Activated T-helper 2 cell treated with anti-CD3 and anti-CD28 coated beads, Interferon-gamma antibody, Interleukin-2, Interleukin-4, amounts not matched to agents 10 μg/mL and 5 μg/mL and 100 μg/mL, durations not matched to agents 14 hours and 24 hours and 36 hours (primary cell): ENCODE data around the gene PTPRD. TPM values are rescaled to one million over a fixed set of nuclear protein-coding genes. Genes with fewer than 3 reads are reported as not detected.

Source experiments
- DNase-seq: peaks from one replicate; pipeline ENCODE4 v3.0.0; 2021; ENCODE audit warnings: low spot score
- H3K27ac Mint-ChIP-seq: one replicate; pipeline ENCODE4 v1.8.0; 2021; ENCODE audit warnings: mixed read lengths
- H3K27me3 Mint-ChIP-seq: one replicate; pipeline ENCODE4 v1.8.0; 2021; ENCODE audit warnings: low read depth, mixed read lengths
- H3K36me3 Mint-ChIP-seq: one replicate; pipeline ENCODE4 v1.8.0; 2021; ENCODE audit warnings: low read depth, mixed read lengths
- H3K4me1 Mint-ChIP-seq: one replicate; pipeline ENCODE4 v1.8.0; 2021; ENCODE audit warnings: low read depth, mixed read lengths
- H3K4me3 Mint-ChIP-seq: one replicate; pipeline ENCODE4 v1.8.0; 2021; ENCODE audit warnings: low read depth, mild to moderate bottlenecking, moderate library complexity, mixed read lengths
- H3K9me3 Mint-ChIP-seq: one replicate; pipeline ENCODE4 v1.8.0; 2021; ENCODE audit warnings: mixed read lengths
- intact Hi-C: fragments of 100-400 bp; cut with micrococcal nuclease; formaldehyde crosslinking; loops from one replicate; pipeline ENCODE4 v1.15.1; 2023
- total RNA-seq: library from RNA; stranded (reverse); gene quantifications from 2 replicates; pipeline ENCODE4 v1.2.3, GENCODE V29; 2022

PTPRD gene
- total RNA-seq, 1 donor from 2014 or later = 1.5 TPM

DNA sequence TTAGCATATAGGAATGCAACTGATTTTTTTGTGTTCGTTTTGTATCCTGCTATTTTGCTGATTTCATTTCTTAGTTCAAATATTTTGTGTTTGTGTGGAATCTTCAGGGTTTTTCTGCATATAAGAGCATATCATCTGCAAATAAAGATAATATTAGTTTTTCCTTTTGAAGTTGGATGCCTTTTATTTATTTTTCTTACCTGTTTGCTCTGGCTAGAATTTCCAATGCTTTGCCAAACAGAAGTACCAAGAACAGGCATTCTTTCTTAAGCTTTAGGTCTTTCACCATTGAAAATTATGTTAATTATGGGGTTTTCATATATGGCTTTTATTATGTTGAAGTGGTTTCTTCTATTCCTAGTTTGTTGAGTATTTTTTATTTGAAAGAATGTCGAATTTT lies 2308.1 kb downstream of the PTPRD start:
- no peaks in the 10 kb centered on the region for H3K27me3 Mint-ChIP-seq
- H3K4me1 Mint-ChIP-seq = no peaks in the 10 kb centered on the region
- DNase-seq = no peak
- intact Hi-C loops = no loop called here
- no peaks in the 10 kb centered on the region for H3K36me3 Mint-ChIP-seq
- H3K4me3 Mint-ChIP-seq = no peak overlapping the region
- no peak overlapping the region for H3K27ac Mint-ChIP-seq
- H3K9me3 Mint-ChIP-seq = peaks cover 19% of the 10 kb centered on the region

DNA sequence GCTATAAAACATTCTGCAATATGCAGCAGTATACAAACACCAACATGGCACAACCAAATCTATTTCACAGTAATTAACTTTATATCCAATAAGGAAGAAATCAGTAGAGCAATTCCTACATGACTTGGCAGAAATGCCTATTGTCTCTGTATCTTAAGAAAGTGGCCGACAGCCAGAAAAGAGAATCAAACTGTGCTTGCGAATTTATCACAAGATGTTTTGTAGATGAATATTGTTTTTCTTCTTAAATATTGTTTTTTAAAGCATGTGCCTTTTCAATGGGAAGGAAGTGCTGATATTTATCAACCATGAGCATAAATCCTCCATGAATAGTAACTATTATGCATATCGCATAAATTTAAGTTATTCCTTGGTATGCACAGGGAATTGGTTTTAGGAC lies 2311.5 kb downstream of the PTPRD start:
- no peaks in the 10 kb centered on the region for H3K4me1 Mint-ChIP-seq
- no peak overlapping the region for H3K27ac Mint-ChIP-seq
- intact Hi-C loops = no loop called here
- DNase-seq = no peak
- no peak overlapping the region for H3K4me3 Mint-ChIP-seq
- H3K36me3 Mint-ChIP-seq = no peaks in the 10 kb centered on the region
- peaks cover 12% of the 10 kb centered on the region for H3K9me3 Mint-ChIP-seq
- H3K27me3 Mint-ChIP-seq = no peaks in the 10 kb centered on the region

DNA sequence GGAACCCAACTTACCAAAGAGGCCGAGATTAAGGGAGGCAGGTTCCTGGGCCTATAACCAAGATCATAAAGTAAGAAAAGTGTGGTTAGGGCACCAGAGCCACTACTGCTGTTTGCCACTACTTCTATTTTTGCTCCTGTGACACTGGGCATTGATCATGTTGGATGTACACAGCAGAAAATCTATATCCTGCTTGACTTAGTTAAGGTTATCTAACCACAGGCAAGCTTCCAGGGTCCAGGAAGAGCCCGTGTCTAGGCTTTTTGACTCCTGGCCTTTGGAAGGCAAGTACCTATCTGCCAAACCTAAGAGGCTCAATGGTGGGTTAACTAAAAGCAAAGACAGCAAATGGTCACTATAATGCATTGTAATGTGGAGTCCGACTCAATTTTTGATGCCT lies 2315.8 kb downstream of the PTPRD start:
- Mint-ChIP-seq H3K4me1 (no peaks in the 10 kb centered on the region), H3K36me3 (no peaks in the 10 kb centered on the region), H3K4me3 (no peak overlapping the region), H3K27me3 (no peaks in the 10 kb centered on the region), H3K9me3 (peaks cover 4% of the 10 kb centered on the region), H3K27ac (no peak overlapping the region)
- intact Hi-C loops = no loop called here
- no peak for DNase-seq

DNA sequence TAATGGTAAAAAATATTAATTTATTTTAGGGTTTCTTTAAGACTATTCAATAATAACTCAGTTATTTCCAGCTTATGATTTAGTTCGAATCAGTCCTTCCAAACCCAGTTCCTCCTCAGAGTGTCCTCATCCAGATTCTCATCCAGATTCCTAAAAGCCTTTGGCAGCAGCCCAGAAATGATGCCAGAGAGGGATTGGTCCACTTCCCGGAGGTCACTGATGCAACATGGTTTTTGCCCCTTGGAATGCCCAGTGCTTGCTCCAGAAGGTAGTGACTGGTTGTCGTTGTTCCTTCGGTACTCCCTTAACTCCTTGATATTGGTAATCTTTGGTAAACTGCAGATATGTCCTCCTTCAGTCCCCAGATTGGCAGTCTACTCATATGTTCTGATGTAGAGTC lies 2320.1 kb downstream of the PTPRD start:
- no peak for DNase-seq
- H3K4me1 Mint-ChIP-seq = no peaks in the 10 kb centered on the region
- H3K27me3 Mint-ChIP-seq = no peaks in the 10 kb centered on the region
- H3K27ac Mint-ChIP-seq = no peak overlapping the region
- intact Hi-C loops = no loop called here
- H3K4me3 Mint-ChIP-seq = no peak overlapping the region
- H3K9me3 Mint-ChIP-seq = peaks cover 4% of the 10 kb centered on the region
- H3K36me3 Mint-ChIP-seq = no peaks in the 10 kb centered on the region

DNA sequence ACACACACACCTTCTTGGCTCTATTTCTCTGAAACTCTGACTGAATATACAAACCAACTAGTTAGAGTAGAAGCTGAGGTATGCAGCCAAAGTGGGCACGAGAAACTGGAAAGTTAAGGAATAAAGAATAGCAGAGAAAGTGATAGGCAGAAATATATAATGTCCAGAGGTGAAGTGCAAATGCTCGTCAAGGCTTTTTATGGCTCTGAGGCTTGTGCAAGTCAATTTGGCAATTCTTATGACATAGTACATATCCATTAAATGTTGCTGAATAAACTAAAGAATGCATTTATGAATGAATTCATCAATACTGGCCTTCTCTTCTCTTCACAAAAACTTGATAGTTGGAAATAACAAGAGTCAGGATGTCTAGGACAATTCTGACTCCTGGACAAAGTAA lies 2323.1 kb downstream of the PTPRD start:
- no peak overlapping the region for H3K4me3 Mint-ChIP-seq
- no peak overlapping the region for H3K27ac Mint-ChIP-seq
- H3K9me3 Mint-ChIP-seq = peaks cover 4% of the 10 kb centered on the region
- no peaks in the 10 kb centered on the region for H3K4me1 Mint-ChIP-seq
- no peaks in the 10 kb centered on the region for H3K27me3 Mint-ChIP-seq
- intact Hi-C loops = no loop called here
- no peaks in the 10 kb centered on the region for H3K36me3 Mint-ChIP-seq
- no peak for DNase-seq

DNA sequence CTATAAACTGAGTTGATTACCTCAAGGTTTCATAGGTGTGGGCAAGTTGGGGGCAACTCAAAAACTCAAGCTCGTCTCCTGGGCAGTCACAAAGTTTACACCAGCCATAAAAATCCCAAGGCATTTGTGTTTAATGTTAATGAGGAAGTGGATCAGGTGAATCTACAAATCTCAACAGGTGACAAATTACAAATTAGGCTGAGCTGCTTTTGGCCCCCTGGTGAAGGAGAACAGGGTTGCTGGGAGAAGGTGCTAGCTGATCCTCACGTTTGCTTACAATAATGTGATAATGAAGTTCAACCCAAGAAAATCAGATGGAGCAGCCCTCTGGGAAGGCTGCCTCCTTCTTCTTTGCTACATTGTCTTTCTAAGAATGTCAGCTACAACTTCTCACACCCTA lies 2324.8 kb downstream of the PTPRD start:
- H3K4me3 Mint-ChIP-seq = no peak overlapping the region
- DNase-seq = no peak
- no peaks in the 10 kb centered on the region for H3K4me1 Mint-ChIP-seq
- no peaks in the 10 kb centered on the region for H3K9me3 Mint-ChIP-seq
- intact Hi-C loops = no loop called here
- no peak overlapping the region for H3K27ac Mint-ChIP-seq
- H3K36me3 Mint-ChIP-seq = no peaks in the 10 kb centered on the region
- H3K27me3 Mint-ChIP-seq = no peaks in the 10 kb centered on the region

DNA sequence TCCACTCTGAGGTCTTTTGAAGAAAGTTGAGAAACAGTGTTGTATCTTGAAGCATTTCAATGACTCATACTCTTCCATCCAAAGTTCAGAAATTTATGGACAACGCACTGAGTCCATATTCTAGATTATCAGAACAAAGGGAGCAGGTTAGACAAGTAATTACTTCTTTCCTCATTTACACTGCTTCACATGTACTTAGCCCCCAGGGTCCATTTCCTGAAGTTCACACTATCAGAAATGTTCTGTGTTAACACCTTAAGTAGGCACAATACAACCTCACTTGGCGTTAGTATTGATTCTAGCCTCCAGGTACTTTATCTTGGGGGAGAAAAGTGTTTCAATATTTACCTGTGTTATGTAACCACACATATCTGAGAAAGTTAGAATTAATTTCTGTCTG lies 2325.3 kb downstream of the PTPRD start:
- no peaks in the 10 kb centered on the region for H3K4me1 Mint-ChIP-seq
- no peaks in the 10 kb centered on the region for H3K27me3 Mint-ChIP-seq
- no peak for DNase-seq
- intact Hi-C loops = no loop called here
- no peak overlapping the region for H3K4me3 Mint-ChIP-seq
- H3K27ac Mint-ChIP-seq = no peak overlapping the region
- H3K36me3 Mint-ChIP-seq = no peaks in the 10 kb centered on the region
- H3K9me3 Mint-ChIP-seq = no peaks in the 10 kb centered on the region

DNA sequence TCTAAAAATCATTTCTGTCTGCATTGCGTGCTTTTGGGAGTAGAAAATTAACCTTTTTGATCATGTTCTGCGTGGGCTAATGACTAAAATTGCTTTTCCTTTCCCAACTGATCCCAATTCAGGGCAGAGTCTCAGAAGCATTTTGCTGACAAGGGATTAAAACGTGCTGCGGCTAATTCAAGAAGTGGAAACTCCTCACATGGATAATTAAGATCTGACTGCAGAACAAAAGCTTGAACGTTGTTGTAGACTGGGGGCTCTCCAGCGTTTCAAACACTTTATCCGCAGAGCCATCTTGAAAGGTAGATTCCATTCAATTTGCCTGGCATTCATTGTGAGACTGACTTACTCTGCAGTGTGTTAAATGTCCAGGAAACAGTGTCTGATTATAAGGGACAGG lies 2327.9 kb downstream of the PTPRD start:
- DNase-seq = no peak
- no peak overlapping the region for H3K27ac Mint-ChIP-seq
- H3K27me3 Mint-ChIP-seq = no peaks in the 10 kb centered on the region
- H3K4me3 Mint-ChIP-seq = no peak overlapping the region
- no peaks in the 10 kb centered on the region for H3K4me1 Mint-ChIP-seq
- no peaks in the 10 kb centered on the region for H3K9me3 Mint-ChIP-seq
- intact Hi-C loops = no loop called here
- H3K36me3 Mint-ChIP-seq = no peaks in the 10 kb centered on the region

DNA sequence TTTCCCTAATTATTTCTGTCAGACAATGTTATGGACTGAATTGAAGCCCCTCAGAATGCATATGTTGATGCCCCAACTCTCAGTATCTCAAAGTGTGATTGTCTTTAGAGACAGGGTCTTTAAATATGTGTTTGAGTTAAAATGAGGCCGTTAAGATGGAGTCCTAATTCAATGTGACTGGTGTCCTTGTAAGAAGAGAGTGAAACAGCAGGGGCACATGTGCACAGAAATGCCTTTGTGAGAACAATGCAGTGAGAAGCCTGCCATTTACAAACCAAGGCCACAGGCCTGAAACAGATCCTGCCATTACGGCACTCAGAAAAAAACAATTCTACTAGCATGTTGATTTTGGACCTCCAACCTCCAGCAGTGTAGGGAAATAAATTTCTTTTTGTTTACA lies 2330.3 kb downstream of the PTPRD start:
- Mint-ChIP-seq H3K4me1 (no peaks in the 10 kb centered on the region), H3K4me3 (no peak overlapping the region), H3K27ac (no peak overlapping the region), H3K36me3 (no peaks in the 10 kb centered on the region), H3K27me3 (no peaks in the 10 kb centered on the region), H3K9me3 (no peaks in the 10 kb centered on the region)
- DNase-seq = no peak
- intact Hi-C loops = no loop called here

DNA sequence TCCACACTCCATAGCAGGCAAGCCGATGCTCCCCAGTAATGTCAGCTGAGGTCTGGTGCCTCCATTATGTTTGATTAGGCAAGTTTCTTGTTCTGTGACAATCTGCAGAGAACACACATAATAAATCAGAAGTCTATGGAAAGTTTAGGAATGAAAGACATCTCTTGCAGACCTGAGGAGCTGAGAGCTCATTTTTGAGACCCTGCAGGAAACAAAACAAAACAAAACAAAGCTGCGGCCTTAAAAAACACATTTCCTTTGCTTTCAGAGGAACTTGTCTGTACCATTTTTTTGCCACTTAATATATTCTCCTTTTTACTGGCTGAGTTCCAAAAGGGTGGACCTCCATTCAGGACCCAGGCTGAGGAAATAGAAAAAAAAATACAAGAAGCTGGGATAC lies 2332.0 kb downstream of the PTPRD start:
- intact Hi-C loops = no loop called here
- no peak overlapping the region for H3K27ac Mint-ChIP-seq
- H3K4me1 Mint-ChIP-seq = no peaks in the 10 kb centered on the region
- no peak for DNase-seq
- H3K9me3 Mint-ChIP-seq = peaks cover 9% of the 10 kb centered on the region
- no peaks in the 10 kb centered on the region for H3K27me3 Mint-ChIP-seq
- no peaks in the 10 kb centered on the region for H3K36me3 Mint-ChIP-seq
- no peak overlapping the region for H3K4me3 Mint-ChIP-seq

DNA sequence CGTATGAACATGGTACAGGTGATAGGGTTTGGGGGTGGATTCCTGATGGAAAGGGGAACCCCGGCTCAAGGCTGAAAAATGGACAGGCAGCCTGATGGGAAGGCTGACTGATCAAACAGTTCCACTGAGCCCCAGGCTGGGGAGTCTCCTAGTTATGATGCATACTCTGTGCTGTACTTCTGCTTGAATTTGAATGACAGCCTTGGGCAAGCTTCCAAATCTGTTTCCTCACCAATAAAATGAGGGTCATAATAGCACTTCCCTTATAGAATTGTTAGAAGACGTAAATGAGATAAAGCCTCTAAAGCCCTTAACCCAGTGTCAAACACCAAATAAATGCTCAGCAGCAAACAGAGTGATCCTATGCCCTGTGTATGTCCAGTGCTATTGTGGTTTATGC lies 2334.8 kb downstream of the PTPRD start:
- H3K9me3 Mint-ChIP-seq = peaks cover 9% of the 10 kb centered on the region
- no peaks in the 10 kb centered on the region for H3K4me1 Mint-ChIP-seq
- intact Hi-C loops = no loop called here
- no peak overlapping the region for H3K4me3 Mint-ChIP-seq
- no peaks in the 10 kb centered on the region for H3K36me3 Mint-ChIP-seq
- no peaks in the 10 kb centered on the region for H3K27me3 Mint-ChIP-seq
- H3K27ac Mint-ChIP-seq = no peak overlapping the region
- DNase-seq = no peak

DNA sequence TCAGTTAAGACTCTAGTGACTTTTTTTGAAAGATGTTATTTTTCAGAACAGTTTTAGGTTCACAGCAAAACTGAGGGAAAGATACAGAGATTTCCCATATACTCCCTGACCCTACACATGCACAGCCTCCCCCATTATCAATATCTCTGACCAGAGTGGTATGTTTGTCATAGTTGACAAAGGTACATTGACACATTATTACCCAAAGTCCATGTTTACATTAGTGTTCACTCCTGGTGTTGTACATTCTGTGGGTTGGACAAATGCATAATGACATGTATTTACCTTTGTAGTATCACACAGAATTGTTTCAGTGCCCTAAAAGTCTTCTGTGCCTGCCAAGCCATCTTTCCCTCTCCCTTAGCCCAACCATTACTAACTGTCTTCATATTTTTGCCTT lies 2342.6 kb downstream of the PTPRD start:
- intact Hi-C loops = no loop called here
- Mint-ChIP-seq H3K27me3 (peaks cover 3% of the 10 kb centered on the region), H3K9me3 (no peaks in the 10 kb centered on the region), H3K4me3 (no peak overlapping the region), H3K4me1 (no peaks in the 10 kb centered on the region), H3K27ac (no peak overlapping the region), H3K36me3 (no peaks in the 10 kb centered on the region)
- no peak for DNase-seq

DNA sequence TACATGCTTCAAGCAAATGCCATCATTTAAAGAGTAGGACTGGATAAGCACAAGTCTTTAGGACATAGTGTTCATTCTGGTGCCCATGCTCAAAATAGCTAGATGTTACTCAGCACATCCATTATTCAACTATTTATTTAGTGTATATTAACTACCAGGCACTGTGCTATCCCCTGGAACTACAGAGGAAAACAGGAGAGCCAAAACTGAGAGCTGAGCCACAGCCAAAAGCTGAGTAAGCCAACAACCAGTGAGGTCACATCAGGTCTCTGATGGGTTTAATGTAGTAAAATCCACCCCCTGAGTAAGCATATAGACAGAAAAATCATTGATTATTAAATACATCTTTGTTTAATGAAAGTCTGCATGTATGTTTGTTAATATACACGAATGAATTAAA lies 2343.9 kb downstream of the PTPRD start:
- H3K4me3 Mint-ChIP-seq = no peak overlapping the region
- no peak overlapping the region for H3K27ac Mint-ChIP-seq
- intact Hi-C loops = no loop called here
- H3K9me3 Mint-ChIP-seq = no peaks in the 10 kb centered on the region
- H3K27me3 Mint-ChIP-seq = peaks cover 8% of the 10 kb centered on the region
- no peaks in the 10 kb centered on the region for H3K4me1 Mint-ChIP-seq
- DNase-seq = no peak
- H3K36me3 Mint-ChIP-seq = no peaks in the 10 kb centered on the region

DNA sequence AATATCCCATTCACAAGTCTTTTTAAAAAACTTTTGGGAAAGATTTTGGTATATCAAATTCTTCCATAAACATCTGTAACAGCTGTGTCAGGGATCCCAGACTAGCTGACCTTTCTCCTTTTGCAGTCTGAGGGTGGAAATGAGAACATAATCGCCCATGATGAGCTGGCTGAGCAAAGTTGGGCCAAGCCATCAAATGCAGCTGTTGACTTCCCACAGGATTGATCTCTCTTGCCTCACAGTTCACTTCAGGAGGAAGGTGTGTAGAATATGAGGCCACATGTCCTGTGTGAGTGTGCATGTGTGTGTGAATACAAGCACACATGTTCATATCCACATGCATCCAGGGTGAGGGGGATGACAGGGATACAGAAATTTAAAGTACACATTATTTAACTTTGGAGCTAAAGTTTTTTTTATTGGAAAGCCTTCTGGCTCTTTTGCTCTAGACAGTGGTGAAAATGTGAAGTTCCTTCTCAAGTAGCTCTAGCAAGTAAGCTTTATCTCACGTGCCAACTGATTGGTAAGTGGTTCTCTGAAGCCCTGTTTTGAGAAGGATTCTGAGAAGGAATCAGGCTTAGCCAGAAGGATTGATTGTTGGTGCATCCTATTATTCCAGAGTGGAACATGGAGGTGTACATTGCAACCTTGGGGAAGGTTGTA lies 2344.5 kb downstream of the PTPRD start:
- DNase-seq = no peak
- no peak overlapping the region for H3K4me3 Mint-ChIP-seq
- H3K4me1 Mint-ChIP-seq = no peaks in the 10 kb centered on the region
- H3K27me3 Mint-ChIP-seq = peaks cover 8% of the 10 kb centered on the region
- no peaks in the 10 kb centered on the region for H3K36me3 Mint-ChIP-seq
- intact Hi-C loops = no loop called here
- H3K9me3 Mint-ChIP-seq = no peaks in the 10 kb centered on the region
- H3K27ac Mint-ChIP-seq = no peak overlapping the region
